ENCODE measurements around the gene MED7.
A peak's percentile ranks its signal among the peaks of the same experiment; 100 is the strongest.
"Not testable (repeated sequence)": the region's sequence is repeated elsewhere in the genome, so short reads cannot be mapped to it uniquely, and the experiment has no call there.

MED7 gene, protein sequence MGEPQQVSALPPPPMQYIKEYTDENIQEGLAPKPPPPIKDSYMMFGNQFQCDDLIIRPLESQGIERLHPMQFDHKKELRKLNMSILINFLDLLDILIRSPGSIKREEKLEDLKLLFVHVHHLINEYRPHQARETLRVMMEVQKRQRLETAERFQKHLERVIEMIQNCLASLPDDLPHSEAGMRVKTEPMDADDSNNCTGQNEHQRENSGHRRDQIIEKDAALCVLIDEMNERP

DNA sequence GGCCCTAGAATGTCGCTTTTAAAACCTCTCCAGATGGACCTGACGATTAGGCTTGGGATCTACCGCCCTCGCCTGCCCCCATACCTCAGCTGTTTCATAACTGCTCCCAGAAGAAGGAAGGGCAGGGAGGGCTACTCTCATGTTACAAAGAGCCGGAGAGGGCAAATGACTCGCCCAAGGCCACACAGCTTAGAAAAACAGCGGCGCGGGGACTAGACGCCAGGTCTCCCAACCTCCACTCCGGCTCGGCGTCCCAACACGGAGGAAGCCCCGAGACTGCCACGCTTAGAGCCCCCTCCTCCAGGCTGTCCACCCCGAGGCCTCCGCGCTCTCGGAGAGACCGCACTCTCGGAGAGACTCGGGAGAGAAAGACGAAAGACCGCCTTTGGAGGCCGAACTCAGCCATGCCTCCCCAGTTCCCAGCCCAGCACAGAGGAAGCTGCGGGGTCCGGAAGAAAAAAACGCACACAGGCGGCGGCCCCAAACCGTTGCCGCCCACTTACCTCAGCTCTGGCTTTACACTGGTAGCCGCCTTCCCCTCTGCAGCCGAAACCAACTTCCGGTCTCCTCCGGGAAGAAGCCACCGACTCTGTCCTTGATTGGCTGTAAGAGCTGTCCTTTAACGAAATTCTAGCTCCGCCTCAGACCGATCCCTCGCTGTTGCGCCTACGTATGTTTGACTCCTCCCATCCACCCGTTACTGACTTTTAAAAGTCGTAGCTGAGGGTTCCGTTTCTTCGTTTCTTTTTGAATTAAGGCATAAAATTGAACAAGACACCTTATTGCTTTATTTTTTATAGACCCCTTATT, at the start of gene MED7:
MED7 (minus strand) TSS at position 549 of the 810 bp plus-strand sequence. CDS start 3,434 bp downstream, outside the sequence.
- DNase-seq = peak; percentile 100

DNA sequence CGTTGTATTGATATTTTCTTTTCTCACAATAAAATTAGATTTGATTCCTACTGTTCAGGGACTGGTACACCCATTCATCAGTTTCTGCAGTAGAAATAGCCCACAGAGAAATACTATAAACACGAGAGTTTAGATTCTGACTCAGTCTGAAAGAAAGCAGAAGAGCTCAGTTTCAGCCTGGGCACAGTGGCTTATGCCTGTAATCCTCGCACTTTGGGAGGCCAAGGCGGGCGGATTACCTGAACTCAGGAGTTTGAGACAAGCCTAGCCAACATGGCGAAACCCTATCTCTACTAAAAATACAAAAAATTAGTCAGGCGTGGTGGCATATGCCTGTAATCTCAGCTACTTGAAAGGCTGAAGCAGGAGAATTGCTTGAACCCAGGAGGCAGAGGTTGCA, 46.6 kb upstream of the MED7 start:
- no peak for DNase-seq

DNA sequence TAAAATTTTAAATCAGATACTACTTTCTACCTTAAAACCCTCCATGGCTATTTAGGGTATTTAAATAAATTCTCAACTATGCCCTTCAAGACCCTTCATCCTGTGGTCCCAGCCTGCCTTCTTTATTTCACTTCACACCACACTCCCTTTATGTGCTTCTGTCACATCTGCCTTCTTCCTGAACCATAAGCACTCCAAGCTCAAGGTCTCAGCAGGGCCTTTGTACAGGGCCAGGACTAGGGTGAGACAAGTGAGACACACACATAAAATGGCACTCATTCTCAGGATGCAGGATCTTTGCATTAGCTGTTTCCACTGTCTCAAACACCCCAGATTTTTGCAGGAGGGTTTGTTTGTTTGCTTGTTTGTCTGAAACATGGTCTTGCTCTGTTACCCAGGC, 45.6 kb upstream of the MED7 start:
- no peak for DNase-seq

DNA sequence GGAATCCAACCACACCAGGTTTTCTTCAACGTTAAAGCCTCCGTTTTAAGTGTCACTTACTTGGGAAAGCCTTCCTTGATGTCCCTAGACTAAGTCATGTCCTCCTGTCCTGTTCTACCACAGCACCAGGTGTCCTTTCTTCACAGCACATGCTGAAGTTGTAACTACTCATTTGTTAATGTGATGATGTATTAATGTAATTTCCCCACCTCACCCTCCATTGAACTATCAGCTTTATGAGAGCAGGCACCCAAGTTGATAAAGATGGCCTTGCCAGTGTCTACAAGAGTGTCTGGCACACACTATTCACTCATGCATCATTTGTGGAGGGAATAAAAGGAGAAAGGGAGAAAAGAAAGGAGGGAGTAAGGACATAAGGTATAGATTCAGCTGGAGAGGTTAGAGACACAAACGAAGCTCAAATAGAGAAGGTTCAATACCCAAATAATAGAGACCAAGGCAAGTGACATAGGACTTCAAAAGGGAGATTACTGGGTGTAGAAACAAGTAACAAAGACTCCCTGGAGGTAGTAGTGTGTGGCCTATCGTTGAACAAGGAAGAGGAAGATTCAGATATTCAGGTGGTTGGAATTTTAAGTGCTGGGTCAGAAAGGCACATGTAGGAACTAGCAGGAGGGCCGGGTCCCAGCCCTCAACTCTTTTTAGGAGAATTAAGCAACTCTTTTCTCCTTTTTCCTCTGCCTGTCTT, 44.5 kb upstream of the MED7 start:
- no peak for DNase-seq

DNA sequence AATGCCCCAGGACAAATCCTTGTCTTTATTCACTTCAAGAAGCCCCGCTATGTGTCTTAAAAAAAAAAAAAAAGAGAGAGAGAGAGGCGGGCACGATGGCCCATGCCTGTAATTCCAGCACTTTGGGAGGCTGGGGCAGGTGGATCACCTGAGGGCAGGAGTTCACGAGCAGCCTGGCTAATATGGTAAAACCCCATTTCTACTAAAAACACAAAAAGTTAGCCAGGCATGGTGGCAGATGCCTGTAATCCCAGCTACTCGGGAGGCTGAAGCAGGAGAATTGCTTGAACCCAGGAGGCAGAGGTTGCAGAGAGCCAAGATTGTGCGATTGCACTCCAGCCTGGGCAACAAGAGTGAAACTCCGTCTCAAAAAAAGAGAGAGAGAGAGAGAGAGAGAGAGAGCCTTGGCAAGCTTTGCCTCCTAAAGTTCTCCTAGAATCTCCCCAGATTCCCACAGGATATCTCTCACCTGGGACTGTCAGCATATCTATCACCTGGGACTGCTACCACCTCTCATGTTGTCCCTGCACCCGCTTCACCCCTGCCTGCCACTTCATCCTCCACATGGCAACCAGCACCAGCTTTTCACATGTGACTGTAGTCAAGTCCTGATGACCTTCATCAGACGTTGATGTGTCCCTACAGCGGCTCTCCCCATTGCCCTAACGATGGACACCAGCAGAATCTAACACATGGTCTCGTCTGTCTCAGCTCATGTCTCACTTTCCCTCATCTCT, 43.8 kb upstream of the MED7 start:
- no peak for DNase-seq

DNA sequence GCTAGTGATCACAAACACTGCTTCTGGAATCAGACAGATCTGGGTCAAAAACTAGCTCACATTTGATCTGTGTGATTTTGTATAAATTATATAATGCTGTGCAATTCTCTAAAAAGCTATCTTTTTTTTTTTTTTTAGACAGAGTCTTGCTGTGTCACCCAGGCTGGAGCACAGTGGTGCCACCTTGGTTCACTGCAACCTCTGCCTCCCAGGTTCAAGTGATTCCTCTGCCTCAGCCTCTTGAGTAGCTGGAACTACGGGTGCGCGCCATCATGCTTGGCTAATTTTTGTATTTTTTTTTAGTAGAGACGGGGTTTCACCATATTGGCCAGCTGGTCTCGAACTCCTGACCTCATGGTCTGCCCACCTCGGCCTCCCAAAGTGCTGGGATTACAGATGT, 42.5 kb upstream of the MED7 start:
- DNase-seq = not testable (repeated sequence)

DNA sequence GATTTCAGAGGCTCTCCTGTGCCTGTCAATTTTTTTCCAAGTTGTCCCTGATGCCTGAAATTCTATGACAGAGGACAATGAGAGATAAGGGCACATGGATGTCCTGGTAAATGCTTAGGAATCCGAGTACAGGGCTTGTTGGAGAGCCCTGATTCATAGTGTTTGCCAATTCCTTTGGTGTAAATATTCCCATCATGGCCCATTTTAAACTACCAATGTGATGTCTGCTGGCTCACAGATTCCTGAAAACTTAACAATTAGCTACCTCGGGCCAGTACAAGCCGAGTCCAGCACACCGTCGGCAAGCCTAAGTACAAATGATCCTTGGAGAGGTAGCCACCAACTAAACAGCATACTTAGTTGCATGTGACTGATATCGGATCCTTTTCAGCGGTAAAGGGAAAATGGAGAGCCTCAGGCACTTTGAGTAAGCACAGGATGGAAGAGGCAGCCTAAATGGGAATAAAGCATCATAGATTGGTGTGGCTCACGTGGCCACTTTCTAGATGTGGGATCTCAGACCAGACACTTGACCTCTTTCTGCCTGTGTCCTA, 41.5 kb upstream of the MED7 start:
- DNase-seq = no peak

DNA sequence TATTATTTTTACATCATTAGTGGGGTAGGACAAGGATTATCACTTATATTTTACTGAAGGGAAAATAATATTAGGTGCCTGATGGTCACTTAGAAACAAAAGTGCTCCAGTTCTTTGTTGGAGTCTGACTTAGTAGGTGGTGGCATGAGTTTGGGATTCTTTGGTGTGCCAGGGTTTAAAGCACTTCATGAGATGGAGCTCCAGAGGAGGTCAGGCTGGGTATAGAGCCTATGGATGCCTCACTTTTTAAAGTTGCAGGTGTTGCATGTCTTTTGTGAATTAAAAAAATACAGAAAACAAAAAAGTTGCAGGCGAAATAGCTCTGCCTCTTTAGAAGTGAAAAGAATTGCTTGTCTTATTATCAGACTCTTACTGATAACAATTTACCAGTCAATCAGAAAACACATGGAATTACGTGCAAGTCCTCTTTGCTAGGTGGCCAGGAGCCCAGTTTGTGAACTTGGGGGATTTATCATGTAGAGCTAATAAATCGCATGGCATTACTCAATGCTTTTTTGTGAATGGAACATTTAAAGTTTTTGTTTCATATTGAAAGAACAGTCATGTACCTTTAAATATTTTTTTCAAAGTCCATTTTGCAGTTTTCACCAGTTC, 39.6 kb upstream of the MED7 start:
- DNase-seq = no peak

DNA sequence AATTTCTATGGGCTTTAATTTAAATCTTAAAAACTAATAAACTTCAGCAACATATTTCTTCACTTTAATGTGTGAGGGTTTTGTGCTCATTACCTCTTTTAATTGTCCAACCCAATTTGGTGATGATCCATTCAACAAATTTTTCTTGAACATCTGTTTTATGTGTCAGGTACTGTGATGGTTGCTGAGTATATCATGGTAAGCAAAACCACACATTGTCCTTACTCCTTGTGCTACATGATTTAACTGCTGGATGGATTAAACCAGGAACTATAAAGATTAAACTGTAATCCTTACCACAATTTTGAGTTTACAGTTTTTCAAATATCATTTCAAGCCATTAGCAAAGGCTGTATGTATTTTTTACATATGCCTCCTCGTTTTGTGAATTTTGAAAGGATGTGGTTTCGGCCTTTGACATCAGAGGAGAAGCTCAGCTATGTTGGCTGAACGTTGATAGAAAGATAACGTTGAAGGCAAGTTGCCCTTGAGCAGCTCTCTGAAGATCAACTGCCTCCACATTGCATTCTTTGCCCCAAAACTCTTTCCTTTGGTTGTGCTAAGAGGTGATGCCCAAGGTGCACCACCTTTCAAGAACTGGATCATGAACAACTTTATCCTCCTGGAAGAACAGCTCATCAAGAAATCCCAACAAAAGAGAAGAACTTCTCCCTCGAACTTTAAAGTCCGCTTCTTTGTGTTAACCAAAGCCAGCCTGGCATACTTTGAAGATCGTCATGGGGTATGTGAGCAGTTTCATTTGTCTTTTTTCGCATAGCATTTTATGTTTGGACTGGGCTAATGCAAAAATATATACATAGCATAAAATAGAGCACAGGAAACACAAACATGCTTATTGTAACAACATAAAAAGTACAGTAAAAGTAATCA, 38.0 kb upstream of the MED7 start, which contains the start of gene ITK:
ITK (plus strand) TSS at position 467 of the 891 bp plus-strand sequence; CDS start at position 605, 138 bp downstream.
- DNase-seq = no peak

DNA sequence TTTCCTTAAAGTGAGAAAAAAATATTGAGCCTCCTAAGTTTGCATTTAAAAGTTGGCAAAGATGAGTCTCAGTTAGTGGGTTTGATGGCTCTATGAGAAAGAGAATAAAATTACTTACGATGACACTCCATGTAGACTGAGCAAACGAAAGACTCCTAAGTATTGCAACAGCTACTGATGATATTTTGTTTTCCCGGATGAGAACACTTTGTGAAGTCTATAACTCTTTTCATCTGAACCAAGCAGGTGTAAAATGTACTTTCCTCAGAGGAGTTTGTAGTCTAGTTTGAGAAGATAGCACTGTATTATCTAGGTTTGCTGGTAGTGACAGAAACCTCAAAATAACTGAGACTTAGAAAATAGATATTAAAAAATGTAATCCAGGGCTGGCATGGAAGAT, 36.3 kb upstream of the MED7 start:
- DNase-seq = no peak

DNA sequence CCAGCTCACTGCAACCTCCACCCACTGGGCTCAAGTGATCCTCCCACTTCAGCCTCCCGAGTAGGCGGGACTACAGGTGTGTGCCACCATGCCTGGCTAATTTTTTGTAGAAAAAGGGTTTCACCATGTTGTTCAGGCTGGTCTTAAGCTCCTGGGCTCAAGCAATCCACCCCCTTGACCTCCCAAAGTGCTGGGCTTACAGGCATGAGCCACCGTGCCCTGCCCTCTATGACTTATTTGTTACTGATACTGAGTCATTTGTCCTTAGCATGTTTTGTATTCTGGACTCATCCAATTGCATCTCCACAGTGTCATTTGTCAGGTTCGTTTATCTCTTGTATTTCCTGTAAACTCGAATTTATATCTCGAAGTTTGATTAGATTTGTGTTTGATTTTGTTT, 35.3 kb upstream of the MED7 start:
- no peak for DNase-seq

DNA sequence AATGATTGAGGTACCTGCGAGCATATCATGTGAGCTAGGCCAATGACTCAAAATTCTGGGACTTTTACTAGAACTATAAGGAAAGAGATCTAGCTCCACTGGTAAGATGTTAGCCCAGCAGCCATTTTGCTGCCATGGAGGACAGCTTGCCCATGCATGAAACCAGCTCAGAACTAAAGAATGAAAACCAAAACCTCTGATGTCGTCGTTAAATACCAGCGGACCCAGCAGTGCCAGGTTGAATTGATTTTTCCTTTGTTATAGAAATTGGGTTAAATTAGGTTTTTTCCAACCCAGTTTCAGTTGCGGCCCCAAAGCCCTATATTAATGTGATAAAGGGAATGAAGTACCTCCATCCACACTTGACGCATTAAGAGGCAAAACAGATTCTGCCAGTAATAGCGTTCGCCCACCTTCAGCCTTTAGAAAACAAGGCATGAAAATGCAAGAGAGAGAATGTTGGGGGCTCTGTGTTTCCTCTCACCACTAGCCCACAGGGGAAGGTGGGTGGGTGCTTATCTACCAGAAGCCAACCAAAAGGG, 32.5 kb upstream of the MED7 start:
- DNase-seq = no peak

DNA sequence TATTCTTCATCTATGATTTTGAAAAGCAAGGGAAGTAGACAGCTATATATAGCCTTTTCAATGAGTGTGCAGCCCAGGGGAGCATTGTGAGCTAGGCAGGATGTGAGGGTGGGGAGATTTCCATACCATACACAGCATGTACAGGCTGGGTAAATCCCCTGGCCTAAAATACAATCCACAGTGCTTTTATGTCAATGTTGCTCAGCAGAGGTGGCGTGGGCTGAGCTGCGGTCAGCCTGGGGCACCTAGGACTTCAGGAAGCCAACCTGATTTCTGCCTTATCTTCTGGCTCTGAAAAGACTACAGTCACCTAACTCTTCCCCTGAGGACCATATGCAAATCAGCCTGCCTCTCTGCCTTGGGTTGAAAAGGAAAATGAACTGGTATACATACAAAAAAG, 29.7 kb upstream of the MED7 start:
- no peak for DNase-seq

DNA sequence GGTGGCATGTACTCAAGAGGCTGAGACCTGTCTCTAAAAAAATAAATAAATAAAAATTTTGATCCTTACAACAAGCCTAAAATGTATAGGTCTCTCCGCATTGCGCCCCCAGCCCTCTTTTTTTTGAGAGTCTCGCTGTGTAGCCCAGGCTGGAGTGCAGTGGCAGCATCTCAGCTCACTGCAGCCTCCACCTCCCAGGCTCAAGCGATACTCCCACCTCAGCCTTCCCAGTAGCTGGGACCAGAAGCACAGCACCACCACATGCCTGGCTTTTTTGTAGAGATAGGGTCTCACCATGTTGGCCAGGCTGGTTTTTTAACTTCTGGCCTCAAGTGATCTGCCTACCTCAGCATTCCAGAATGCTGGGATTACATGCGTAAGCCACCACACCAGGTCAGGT, 25.6 kb upstream of the MED7 start:
- DNase-seq = no peak

DNA sequence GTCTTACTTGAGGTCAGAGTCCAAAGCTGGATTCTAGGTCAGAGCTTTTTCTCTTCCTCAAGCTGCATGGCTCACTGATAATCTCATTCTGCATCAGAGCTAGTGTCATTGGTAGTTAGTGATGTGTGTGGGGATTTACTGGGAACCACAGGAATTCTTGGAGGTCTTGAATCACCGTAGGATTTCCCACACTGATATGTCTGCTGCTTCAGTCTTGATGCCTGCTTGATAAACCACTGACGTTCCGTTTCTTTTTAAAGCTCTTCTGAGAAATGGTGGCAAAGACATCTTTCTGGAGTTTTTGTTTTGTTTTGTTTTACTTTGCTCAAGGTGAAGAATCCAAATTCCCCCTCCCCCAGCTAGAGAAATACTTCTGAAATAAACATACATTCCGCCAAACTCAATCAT, 24.6 kb upstream of the MED7 start:
- no peak for DNase-seq

DNA sequence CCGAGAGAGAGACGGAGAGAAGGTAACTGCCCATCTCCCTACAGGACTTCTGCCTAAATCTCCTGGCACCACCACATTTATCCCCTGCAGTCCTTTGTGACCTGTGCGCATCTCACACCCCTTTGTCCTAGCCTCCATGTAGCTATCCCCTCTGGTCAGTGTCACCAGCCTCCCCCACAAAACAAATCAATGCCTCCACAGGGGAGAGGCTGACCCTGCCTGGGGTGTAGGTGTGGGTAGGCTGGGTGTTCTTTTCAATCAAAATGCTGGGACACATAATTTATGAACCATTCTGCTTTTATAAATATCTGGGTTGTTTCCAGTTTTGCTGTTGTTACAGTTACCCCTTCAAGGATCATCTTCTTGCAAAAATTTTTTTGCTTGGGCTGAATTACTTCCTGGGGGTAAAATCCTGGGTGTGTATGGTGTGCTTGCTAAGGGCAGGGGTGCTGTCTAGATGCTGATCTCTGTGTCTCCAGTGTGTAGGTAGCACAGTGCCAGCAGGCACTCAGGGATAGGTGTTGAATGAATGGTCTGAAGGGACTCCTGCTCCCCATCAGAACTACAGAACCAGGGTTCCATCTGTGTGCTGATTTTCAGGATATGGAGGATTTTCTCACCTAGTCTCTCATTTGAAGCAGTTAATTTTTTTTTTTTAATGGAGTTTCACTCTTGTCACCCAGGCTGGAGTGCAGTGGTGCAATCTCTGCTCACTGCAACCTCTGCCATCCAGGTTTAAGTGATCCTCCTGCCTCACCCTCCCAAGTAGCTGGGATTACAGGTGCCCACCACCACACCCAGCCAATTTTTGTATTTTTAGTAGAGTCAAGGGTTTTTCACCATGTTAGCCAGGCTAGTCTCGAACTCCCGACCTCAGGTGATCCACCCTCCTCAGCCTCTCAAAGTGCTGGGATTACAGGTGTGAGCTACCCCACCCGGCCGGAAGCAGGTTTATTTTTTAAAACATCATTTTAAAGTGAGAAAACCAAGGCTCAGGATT, 23.8 kb upstream of the MED7 start, which contains the start of gene GARIN3:
GARIN3 (minus strand) TSS at position 51 of the 1,000 bp plus-strand sequence. CDS start 96 bp downstream, outside the sequence.
- no peak for DNase-seq

DNA sequence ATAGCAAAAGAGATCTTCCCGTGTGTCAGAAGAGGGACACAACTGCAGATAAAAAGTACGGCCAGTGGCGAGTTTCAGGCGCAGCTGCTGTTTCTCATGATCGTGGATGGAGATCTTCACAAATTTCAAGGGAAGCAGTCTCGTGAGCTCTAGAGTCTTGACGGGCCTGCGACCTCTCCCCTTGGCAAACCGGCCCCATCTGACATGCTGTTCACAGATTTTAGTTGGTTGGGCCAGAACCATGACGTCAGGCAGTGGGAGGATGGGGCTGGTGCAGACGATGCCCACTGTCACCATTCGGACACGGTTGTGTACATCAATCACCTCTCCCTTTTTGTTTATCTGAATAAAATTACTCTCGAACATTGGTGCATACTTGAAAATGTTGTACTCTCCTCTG, 23.0 kb upstream of the MED7 start:
- no peak for DNase-seq

DNA sequence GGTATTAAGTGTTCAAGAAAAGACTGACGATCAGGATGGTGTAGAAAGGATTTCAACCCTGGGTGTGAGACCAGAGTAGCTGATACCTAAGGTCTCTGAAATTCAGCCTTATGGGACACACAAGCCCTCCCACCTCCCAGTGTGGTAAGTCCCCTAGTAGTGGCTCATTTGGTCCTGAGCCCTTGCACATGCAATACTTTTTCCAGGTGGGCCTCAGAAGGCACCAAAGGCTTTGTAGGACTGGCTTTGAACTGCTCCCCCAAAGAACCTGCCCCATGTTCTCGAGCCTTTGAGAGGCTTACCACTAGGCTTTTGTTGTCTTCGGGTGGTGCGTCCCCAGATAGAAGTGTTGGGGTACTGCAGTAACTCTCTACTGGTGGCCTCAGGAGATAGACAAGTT, 22.6 kb upstream of the MED7 start:
- DNase-seq = no peak

DNA sequence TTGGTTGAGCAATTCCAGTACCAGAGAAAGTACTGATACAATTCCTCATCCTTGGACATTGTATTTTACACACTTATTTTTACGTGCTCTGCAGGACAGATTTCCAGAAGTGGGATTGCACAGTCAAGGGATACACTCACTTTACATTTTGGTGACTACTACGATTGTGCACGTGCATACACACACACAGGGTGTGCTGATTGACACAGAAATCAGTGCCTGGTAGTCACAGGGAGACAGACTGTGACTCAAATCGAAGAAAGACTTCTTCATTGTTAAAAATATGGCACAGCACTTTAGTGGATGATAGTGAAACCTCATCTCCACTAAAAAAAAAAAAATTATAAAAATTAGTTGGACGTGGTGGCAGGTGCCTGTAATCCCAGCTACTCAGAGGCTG, 21.9 kb upstream of the MED7 start:
- DNase-seq = no peak

Data from DMS53 (cell line).